Measurements from ENCODE around the gene NOLC1. TPM values are rescaled to one million over a fixed set of nuclear protein-coding genes. Genes with fewer than 3 reads are reported as not detected.
A peak's percentile ranks its signal among the peaks of the same experiment; 100 is the strongest.

Gene NOLC1
- total and polyA plus RNA-seq, 2 of the 13 experiments (the other 11 are each of a cell fraction or from before 2014, with no cell fraction given), result 50.6 to 81.0 TPM

GRCh38 chr10:102114861-102115618 is 37.1 kb upstream of the NOLC1 start (continued):
- no peak for TF ChIP-seq ELK4 (CRISPR knock-in tag; IDR thresholded peaks at IDR 0.05; ENCODE audit: borderline replicate concordance)
- TF ChIP-seq MIXL1 (CRISPR knock-in tag; IDR thresholded peaks at IDR 0.05), result no peak
- TF ChIP-seq FOSL2 (CRISPR knock-in tag; IDR thresholded peaks at IDR 0.05), result peak; percentile 37; the same call in 1 of the 2 replicates
- no peak; the same call in 1 of the 2 replicates for TF ChIP-seq FOXC1 (CRISPR knock-in tag; IDR thresholded peaks at IDR 0.05; ENCODE audit: borderline replicate concordance)
- 0 out of 2 replicates have a peak, but pooled peaks have one; percentile 21 for TF ChIP-seq TFDP2 (CRISPR knock-in tag; IDR thresholded peaks at IDR 0.05)
- TF ChIP-seq KLF15 (CRISPR knock-in tag; IDR thresholded peaks at IDR 0.05; ENCODE audit: borderline replicate concordance), result no peak
- TF ChIP-seq ZNF644 (CRISPR knock-in tag; IDR thresholded peaks at IDR 0.05; ENCODE audit: low read depth), result no peak
- TF ChIP-seq GATAD2A (CRISPR knock-in tag; IDR thresholded peaks at IDR 0.05), result peak; percentile 41; the same call in 1 of the 2 replicates
- no peak for TF ChIP-seq ZNF329 (CRISPR knock-in tag; IDR thresholded peaks at IDR 0.05; ENCODE audit: low read depth)
- peak; percentile 51; the same call in 1 of the 2 replicates for TF ChIP-seq KDM2A (CRISPR knock-in tag; IDR thresholded peaks at IDR 0.05; ENCODE audit: borderline replicate concordance, low read depth)
- TF ChIP-seq SALL1 (CRISPR knock-in tag; IDR thresholded peaks at IDR 0.05), result peak; percentile 68
- peak in 1 of 2 experiments; percentile 56; a peak in 1 of 4 replicates for TF ChIP-seq KLF16 (CRISPR knock-in tag; IDR thresholded peaks at IDR 0.05)
- no peak for TF ChIP-seq ZNF253 (CRISPR knock-in tag; IDR thresholded peaks at IDR 0.05; ENCODE audit: borderline replicate concordance)
- TF ChIP-seq HIVEP1 (CRISPR knock-in tag; IDR thresholded peaks at IDR 0.05), result no peak
- TF ChIP-seq NFE2 (CRISPR knock-in tag; IDR thresholded peaks at IDR 0.05), result no peak
- TF ChIP-seq MBD4 (IDR thresholded peaks at IDR 0.05; ENCODE audit: borderline replicate concordance, low read length), result no peak
- TF ChIP-seq ZNF451 (CRISPR knock-in tag; IDR thresholded peaks at IDR 0.05), result 0 out of 2 replicates have a peak, but pooled peaks have one; percentile 35
- no peak for TF ChIP-seq FUBP1 (CRISPR knock-in tag; IDR thresholded peaks at IDR 0.05; ENCODE audit: borderline replicate concordance)
- TF ChIP-seq CBFB (CRISPR knock-in tag; IDR thresholded peaks at IDR 0.05), result no peak
- no peak for TF ChIP-seq RXRA (CRISPR knock-in tag; IDR thresholded peaks at IDR 0.05)
- peak; percentile 23; the same call in 1 of the 2 replicates for TF ChIP-seq FOXA3 (CRISPR knock-in tag; IDR thresholded peaks at IDR 0.05)
- 0 out of 2 replicates have a peak, but pooled peaks have one; percentile 61 for TF ChIP-seq ZNF430 (CRISPR knock-in tag; IDR thresholded peaks at IDR 0.05)
- no peak for TF ChIP-seq ATF5 (CRISPR knock-in tag; IDR thresholded peaks at IDR 0.05; ENCODE audit: low read depth)
- TF ChIP-seq HNRNPLL (IDR thresholded peaks at IDR 0.05; ENCODE audit: low read depth, low read length, poor library complexity, severe bottlenecking), result peak; percentile 59
- TF ChIP-seq ZNF354B (CRISPR knock-in tag; IDR thresholded peaks at IDR 0.05), result no peak
- peak; percentile 66 for TF ChIP-seq RBFOX2 (IDR thresholded peaks at IDR 0.05; ENCODE audit: low read depth, low read length)
- TF ChIP-seq ZNF709 (CRISPR knock-in tag; IDR thresholded peaks at IDR 0.05), result no peak

Data from HepG2 (cell line).